NCI-H1092 treated with DMSO at 0.1 percent for 48 hours (cell line): ENCODE measurements around the gene PARP14.
"Not testable (repeated sequence)": the region's sequence is repeated elsewhere in the genome, so short reads cannot be mapped to it uniquely, and the experiment has no call there.

Source experiments
- DNase-seq: peaks from one replicate; lab custom pipeline; 2025; lab: John Stamatoyannopoulos, UW

PARP14 gene, protein sequence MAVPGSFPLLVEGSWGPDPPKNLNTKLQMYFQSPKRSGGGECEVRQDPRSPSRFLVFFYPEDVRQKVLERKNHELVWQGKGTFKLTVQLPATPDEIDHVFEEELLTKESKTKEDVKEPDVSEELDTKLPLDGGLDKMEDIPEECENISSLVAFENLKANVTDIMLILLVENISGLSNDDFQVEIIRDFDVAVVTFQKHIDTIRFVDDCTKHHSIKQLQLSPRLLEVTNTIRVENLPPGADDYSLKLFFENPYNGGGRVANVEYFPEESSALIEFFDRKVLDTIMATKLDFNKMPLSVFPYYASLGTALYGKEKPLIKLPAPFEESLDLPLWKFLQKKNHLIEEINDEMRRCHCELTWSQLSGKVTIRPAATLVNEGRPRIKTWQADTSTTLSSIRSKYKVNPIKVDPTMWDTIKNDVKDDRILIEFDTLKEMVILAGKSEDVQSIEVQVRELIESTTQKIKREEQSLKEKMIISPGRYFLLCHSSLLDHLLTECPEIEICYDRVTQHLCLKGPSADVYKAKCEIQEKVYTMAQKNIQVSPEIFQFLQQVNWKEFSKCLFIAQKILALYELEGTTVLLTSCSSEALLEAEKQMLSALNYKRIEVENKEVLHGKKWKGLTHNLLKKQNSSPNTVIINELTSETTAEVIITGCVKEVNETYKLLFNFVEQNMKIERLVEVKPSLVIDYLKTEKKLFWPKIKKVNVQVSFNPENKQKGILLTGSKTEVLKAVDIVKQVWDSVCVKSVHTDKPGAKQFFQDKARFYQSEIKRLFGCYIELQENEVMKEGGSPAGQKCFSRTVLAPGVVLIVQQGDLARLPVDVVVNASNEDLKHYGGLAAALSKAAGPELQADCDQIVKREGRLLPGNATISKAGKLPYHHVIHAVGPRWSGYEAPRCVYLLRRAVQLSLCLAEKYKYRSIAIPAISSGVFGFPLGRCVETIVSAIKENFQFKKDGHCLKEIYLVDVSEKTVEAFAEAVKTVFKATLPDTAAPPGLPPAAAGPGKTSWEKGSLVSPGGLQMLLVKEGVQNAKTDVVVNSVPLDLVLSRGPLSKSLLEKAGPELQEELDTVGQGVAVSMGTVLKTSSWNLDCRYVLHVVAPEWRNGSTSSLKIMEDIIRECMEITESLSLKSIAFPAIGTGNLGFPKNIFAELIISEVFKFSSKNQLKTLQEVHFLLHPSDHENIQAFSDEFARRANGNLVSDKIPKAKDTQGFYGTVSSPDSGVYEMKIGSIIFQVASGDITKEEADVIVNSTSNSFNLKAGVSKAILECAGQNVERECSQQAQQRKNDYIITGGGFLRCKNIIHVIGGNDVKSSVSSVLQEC (N-terminal part only)

DNA sequence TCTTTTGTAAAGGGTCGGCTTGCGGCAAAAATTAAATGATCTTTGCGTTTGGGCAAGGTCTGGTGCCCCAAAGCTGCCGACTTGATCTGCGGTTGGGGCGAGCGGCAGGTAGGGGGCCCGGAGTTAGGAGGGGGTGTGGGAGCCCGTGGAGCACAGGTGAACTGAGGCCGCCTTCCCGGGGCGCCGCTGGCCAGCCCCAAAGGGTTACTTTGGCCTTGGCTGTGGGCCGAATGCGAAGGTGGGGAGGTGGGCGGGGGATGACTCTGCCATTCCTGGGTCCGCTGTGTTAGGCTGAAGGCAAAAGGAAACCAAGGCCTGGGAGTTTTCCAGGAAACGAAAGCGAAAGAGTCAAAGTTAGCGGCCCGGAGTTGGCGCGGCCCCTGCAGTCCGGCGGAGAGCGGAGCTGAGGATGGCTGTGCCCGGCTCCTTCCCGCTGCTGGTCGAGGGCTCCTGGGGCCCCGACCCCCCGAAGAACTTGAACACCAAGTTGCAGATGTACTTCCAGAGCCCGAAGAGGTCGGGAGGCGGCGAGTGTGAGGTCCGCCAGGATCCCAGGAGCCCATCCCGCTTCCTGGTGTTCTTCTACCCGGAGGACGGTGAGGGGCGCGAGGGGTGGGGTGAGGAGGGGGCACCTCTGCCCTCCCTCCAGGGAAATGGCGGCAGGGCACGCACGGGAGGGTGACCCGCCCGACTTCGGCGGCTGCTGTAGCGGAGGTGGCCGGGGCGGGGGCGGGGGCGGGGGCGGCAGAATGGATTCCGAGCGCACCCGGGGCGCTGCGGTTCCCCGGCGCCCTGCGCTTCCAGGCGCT, at the start of gene PARP14:
TSS of gene PARP14 (plus strand) at position 365 of the 809 bp plus-strand sequence. CDS start at position 410, 45 bp downstream.
- peak; percentile 22 for DNase-seq

DNA sequence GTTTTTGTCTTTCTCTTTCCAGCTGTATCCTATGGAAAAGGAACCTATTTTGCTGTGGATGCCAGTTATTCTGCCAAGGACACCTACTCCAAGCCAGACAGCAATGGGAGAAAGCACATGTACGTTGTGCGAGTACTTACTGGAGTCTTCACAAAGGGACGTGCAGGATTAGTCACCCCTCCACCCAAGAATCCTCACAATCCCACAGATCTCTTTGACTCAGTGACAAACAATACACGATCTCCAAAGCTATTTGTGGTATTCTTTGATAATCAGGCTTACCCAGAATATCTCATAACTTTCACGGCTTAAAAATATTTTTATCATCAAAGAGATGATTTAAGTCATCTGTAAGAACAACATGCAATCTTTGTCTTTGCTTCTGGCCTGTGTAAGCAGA, 44.9 kb upstream of the PARP14 start:
- no peak for DNase-seq

DNA sequence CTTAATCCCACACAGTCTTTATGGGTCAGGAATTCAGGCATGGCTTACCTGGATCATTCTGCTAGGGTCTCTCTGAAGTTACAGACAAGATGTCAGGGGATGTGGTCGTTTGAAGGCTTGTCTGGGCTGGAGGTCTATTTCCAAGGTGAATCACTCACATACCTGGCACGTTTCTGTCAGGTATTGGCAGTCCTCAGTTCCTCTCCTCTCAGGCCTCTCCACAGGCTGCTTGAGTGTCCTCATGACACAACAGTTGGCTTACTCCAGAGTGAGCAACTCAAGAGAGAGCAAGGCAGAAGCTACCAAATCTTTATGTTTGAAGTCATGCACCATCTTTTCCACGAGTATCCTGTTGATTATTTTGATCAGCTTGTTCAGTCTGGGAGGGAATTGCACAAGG, 43.9 kb upstream of the PARP14 start:
- no peak for DNase-seq

DNA sequence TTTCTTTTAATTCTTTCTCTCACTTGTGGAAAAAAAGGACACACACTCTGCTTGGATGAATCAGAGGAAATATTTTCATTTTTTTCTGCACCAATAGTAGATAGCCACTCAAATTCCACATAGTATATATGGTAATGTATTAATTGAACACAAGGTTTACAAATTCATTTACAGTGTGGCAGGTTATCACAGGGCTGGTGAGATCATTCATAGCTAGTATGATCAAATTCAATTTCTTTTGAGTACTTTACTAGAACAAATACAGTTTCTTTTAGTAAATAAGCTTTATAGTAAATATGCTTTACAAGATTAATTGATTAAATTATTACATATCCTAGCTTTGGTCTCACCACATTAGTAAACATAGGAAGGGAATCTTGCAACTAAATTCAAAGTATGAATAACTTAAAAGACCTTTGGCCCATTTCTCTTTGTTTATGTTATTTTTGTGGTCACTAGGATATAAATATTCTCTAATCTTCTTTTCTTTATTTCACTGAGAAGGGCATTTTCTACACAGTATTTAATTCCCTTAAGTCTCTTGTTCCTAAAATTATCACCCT, 40.1 kb upstream of the PARP14 start:
- no peak for DNase-seq

DNA sequence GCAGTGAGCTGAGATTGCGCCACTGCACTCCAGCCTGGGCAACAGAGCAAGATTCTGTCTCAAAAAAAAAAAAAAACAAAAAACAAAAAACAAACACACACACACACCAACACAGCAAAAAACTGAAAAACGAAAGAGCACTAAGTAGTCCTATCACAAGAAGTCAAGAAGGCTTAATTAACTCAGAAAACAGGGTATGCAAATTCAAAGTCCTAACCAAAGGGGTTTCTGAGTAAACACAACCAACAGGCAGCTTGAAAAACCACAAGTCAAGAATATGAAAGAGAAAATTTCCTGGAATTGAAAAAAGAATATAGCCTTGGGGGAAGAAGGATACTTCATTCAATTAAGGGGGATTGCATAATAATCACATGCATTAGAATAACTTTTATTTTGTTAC, 37.7 kb upstream of the PARP14 start:
- no peak for DNase-seq

DNA sequence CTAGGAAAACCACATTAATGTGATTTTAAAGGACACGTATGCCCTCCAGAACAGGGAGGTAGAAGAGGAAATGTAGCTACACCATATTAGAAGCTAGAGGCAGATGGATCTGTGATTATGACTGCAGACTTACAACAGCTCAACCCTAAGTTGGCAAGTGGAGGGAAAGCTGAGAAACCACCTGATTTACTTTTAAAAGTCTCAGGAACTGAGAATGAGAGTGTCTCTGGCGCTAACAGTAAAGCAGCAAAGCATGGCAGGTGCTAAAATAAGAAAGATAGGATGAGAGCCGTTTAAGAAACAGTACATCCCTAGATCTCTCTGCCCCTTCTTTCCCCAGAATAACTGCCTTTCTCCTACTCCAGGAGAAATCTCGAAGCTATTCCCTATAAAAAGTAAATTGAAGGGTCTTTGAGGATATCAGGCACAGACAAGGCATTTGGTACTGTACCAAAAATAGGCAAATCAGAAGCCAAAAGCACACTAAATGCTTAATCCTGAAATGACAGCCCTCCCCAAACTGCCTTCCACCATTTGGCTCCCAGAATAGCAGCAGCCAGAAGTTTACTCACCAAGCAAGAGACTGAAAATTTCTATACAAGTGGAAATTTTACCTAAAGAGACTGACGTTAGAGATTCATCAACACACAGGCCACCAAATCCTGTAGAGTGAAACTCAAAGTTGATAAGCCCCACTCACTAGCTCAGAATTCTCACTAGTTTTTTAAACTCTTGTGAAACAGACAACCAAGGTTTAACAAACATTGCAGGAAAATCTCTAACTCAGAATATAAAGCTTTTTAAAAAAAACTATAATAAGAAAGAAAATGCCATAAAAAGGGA, 34.3 kb upstream of the PARP14 start:
- no peak for DNase-seq

DNA sequence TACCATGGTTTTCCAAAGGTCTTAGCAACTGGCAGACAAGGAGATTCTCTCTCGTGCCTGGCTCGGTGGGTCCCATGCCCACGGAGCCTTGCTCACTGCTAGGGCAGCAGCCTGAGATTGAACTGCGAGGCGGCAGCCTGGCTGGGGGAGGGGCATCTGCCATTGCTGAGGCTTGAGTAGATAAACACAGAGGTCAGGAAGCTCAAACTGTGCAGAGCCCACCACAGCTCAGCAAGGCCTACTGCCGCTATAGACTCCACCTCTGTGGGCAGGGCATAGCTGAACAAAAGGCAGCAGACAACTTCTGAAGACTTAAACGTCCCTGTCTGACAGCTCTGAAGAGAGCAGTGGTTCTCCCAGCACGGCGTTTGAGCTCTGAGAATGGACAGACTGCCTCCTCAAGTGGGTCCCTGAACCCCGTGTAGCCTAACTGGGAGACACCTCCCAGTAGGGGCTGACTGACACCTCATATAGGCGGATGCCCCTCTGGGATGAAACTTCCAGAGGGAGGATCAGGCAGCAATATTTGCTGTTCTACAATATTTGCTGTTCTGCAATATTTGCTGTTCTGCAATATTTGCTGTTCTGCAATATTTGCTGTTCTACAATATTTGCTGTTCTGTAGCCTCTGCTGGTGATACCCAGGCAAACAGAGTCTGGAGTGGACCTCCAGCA, 29.3 kb upstream of the PARP14 start:
- not testable (repeated sequence) for DNase-seq

DNA sequence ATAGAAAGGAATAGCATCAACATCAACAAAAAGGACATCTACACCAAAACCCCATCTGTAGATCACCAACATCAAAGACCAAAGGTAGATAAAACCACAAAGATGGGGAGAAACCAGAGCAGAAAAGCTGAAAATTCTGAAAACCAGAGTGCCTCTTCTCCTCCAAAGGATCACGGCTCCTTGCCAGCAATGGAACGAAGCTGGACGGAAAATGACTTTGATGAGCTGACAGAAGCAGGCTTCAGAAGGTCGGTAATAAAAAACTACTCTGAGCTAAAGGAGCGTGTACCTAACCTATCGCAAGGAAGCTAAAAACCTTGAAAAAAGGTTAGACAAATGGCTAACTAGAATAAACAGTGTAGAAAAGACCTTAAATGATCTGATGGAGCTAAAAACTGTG, 28.7 kb upstream of the PARP14 start:
- not testable (repeated sequence) for DNase-seq

DNA sequence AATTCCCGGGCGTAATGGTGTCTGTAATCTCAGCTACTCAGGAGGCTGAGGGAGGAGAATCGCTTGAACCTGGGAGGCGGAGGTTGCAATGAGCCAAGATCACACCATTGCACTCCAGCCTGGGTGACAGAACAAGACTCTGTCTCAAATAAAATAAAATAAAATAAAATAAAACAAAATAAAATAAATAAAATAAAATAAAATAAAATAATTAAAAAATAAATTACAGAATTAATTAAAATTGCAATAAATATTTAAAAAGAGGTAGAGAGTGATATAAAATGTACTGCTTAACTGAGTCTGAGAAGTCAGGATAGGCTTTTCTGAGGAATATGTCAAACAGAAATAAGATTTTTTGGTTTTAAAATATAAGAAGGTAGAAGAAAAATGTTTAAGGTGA, 22.3 kb upstream of the PARP14 start:
- not testable (repeated sequence) for DNase-seq

DNA sequence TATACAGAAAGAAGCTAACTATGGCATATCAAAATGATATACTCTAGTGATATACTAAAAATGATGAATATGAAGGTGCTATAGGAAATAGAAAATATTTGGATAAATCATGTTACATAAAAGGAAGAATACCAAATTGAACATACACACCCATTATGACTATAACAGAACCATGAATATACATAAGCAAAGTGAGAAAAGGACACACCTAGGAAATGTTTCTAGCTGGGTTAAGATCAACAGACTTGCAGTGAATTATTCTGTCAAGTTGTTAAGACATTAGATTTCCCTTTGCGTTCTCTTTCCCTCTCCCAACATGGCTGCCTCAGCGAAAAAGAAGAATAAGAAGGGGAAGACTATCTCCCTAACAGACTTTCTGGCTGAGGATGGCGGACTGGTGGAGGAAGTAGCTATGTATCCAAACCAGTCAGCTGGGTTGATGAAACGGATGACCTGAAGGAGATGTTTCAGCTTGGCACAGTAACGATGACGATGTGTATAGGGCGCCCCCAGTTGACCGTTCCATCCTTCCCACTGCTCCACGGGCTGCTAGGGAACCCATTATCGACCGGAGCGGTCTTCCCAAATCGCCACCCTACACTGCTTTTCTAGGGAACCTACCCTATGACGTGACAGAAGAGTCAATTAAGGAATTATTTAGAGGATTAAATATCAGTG, 20.2 kb upstream of the PARP14 start:
- DNase-seq = no peak

DNA sequence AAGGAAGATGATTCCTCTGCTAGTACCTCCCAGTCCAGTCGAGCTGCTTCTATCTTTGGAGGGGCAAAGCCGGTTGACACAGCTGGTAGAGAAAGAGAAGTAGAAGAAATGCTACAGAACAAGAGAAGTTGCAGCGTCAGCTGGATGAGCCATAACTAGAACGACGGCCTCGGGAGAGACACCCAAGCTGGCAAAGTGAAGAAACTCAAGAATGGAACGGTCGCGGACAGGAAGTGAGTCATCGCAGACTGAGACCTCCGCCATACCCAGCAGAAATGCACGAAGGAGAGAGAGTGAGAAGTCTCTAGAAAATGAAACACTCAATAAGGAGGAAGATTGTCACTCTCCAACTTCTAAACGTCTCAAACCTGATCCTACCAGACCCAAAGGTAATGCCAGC, 19.0 kb upstream of the PARP14 start:
- DNase-seq = no peak

DNA sequence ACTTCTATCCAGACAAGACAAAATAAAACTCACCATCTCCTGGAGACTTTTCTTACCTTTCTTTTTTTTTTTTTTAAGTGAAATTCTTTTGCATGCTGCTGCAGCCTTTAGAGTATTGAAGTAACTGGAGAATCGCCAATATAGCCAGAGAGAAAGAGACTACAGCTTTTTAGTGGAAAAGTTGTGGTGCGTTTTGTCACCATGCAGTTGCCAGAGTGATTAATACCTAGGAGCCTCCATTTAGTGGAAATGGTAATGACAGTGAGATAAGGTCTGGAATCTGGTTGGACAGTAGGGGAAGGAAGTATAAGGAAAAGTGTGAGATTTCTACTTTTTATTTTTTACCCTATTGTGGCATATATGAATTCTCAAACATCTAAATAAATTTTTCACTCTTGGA, 18.1 kb upstream of the PARP14 start:
- DNase-seq = no peak

DNA sequence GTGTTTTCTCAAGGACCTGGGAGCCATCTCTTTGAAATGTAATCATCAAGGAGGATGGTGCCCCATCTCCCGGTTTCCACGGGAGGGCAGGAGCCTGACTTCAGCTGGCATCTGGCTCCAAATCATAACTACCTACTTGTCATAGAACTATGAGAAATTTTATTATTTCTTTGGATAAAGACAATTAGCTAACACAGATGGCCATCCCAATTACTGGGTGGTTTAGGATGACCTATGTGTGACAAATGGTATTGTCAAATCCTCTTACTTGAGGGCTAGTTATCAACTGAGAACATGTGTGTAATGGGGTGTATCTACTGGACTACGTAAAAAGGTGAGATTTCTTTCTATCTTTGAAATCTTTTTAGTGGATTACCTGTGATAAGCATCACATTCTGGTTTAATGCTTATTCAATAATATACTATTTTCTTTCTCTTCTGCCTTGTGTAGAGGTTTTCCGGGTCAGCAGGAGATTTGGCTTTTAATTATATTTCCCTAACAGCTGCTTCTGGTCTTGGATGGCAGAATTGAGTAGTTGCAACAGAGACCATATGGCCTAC, 15.3 kb upstream of the PARP14 start:
- no peak for DNase-seq

DNA sequence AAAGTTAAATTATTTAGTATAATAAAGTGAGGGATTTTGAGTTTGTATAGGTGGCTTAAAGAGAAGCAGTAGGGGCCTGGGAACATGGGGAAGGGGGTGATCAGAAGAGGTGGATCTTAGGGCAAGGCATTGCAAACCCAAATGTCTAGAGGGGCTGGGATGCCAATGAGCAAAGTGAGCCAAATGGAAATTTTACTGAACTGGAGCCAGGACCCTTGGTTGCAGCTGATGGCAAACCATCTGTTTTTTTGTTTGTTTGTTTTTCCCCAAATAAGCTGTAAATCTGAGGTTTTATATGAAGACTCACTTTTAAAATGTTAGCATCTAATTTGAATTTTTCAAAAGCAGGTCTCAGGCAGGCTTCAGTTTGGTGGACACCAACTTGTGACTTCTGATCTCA, 14.8 kb upstream of the PARP14 start:
- no peak for DNase-seq

DNA sequence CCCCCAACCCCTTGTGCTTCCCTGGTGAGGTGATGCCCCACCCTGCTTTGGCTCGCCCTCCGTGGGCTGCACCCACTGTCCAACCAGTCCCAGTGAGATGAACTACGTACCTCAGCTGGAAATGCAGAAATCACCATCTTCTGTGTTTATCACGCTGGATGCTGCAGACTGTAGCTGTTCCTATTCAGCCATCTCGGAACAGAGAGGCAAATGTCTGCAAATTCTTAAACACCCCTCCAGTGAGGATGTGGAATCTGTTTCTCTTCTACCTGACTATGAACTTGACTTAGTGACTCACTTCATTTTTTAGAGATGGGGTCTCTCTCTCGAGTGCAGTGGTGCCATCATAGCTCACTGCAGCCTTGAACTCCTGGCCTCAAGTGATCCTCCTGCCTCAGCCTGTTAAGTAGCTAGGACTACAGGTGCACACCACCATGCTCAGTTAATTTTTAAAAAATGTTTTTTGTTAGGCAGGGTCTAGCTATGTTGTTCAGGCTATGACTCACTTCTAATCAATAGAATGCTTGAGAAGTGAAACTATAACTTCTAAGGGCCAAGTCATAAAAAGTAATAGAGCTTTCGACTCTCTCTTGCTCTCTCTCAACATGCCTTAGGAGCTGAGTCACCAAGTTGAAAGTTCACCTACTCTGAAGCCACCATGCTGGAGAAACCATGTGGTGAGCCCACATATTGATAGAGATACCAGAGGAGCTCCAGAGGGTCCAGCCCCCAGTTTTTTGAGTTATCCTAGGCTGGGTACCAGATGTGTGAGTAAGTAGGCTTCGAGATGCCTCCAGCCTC, 11.5 kb upstream of the PARP14 start:
- DNase-seq = no peak

DNA sequence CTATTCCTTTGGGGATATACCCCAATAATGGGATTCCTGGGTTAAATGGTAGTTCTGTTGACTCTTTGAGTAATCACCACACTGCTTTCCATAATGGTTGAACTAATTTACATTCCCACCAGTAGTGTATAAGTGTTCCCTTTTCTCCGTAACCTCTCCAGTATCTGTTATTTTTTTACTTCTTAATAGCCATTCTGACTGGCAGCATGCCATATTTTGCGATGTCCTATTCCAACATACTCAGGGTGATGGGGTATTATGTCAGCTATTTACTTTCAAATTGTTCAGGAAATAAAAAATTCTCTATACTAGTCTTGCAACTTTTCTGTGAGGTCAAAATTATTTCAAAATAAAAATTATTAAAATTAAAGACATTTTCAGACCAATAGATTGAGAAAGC, 9.1 kb upstream of the PARP14 start:
- no peak for DNase-seq

DNA sequence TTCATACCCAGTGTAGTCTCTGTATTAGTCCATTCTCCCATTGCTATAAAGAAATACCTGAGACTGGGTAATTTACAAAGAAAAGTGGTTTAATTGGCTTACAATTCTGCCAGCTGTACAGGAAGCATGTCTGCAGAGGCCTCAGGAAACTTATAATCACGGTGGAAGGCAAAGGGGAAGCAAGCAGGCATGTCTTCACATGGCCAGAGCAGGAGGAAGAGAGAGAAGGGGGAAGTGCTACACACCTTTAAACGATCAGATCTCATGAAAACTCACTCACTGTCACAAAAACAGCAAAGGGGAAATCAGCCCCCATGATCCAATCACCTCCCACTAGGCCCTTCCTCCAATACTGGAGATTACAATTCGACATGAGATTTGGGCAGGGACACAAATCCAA, 6.3 kb upstream of the PARP14 start:
- DNase-seq = no peak

DNA sequence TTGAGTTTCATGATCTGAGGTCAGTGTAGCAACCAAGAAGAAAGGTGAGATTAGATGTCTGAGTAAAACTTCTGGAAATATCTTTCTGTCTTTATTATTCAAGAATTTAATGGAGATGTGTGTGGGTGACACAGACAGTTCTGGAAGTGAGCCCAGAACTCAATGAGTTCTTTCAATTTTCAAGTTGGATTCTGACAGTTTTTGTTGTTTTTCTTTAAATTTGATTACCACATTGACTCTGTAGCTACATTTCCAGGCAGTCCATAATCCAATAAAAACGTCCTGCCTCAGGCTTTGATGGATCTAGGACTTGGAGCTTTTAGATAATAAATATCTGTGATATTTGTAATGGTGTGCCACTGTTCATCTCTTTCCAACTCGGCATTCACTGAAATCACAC, 3.9 kb upstream of the PARP14 start:
- DNase-seq = no peak
